ENCODE measurements around the gene KLK2. TPM values are rescaled to one million over a fixed set of nuclear protein-coding genes. Genes with fewer than 3 reads are reported as not detected.
"Not testable (repeated sequence)": the region's sequence is repeated elsewhere in the genome, so short reads cannot be mapped to it uniquely, and the experiment has no call there.

Gene KLK2
- total and polyA plus RNA-seq, 2 of the 13 experiments (the other 11 are each of a cell fraction or from before 2014, with no cell fraction given): 0.11 TPM; not detected in 1

DNA sequence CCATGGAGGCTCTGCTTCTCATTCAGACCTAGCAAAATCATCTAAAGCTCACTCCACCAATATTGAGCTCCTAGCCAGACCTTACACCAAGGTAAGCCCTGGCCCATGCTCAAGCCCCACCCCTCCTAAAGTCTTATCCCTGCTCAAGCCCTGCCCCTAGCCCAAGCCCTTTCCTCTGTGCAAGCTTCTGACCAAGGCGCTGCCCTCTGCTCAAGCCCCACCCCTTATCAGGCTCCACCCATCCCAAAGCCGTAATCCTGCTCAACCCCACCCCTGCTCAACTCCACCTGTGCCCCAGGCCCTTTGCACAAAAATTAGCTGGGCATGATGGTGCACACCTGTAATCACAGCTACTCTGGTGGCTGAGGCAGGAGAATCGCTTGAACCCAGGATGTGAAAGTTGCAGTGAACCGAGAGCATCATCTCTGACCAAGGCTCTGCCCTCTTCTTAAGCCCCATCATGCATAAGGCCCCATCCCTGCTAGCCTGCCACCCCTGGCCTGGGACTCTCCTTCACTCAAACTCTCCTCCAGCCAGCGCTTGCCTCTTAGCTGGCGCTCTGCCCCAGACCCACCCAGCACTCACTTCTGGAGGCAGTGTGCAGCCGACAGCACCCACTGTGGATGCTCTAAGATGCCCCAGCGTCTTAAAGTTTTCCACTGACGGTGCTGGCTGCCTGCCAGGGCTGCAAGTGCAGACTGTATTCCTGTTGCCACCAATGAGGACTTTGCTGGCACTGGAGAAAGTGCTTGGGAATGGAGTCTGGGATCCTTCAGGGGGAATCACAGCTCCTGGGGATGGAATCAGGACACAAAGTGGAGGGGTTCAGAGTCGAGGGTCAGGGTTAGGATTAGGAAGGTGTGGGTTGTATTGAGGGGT, 21.5 kb downstream of the KLK2 start:
- in situ Hi-C loops (cut with HindIII; ENCODE audit: extremely low pct_ligation_motif_present, low pct_unique_long_range_greater_than_20kb): no loop called here
- no peaks in the 10 kb centered on the region; a peak in 2 of 5 replicates for H3K27me3 ChIP-seq (ENCODE audit: control insufficient read depth in 1 of 2, insufficient read depth in 2 of 2, low read length in 2 of 2)
- no TSS peak for BruUV-seq (replicated peaks)

GRCh38 chr19:50896089-50896590, 22.9 kb downstream of the KLK2 start:
- H3K27me3 ChIP-seq (ENCODE audit: control insufficient read depth in 1 of 2, insufficient read depth in 2 of 2, low read length in 2 of 2); H2AFZ ChIP-seq (ENCODE audit: low read length); H3K36me3 ChIP-seq (replicated peaks in 1 of 2; ENCODE audit: control insufficient read depth in 1 of 2, insufficient read depth in 2 of 2, low read length in 2 of 2); POLR2A ChIA-PET; H3K27ac ChIP-seq (ENCODE audit: extremely low read length, insufficient read depth, low read length); H3K4me2 ChIP-seq (ENCODE audit: low read depth, low read length); H4K20me1 ChIP-seq (ENCODE audit: insufficient read depth, low read length); H3K9ac ChIP-seq (ENCODE audit: insufficient read depth, low read depth, low read length); H3K4me1 ChIP-seq (ENCODE audit: insufficient read depth, low read length); ATAC-seq; in situ Hi-C loops (cut with HindIII; ENCODE audit: extremely low pct_ligation_motif_present, low pct_unique_long_range_greater_than_20kb); H3K79me2 ChIP-seq (ENCODE audit: insufficient read depth, low read length); CTCF ChIA-PET (ENCODE audit: low intra/inter-chr PET ratio, low total read pairs); BruUV-seq (replicated peaks); DNase-seq (ENCODE audit: low spot score); H3K9me3 ChIP-seq (ENCODE audit: low read length); intact Hi-C loops (cut with micrococcal nuclease; ENCODE audit: unreplicated experiment); FAIRE-seq; H3K4me3 ChIP-seq (replicated peaks in 1 of 3; ENCODE audit: insufficient read depth in 1 of 3, low read depth in 2 of 3, low read length in 3 of 3): not testable (repeated sequence)
- WGBS (ENCODE audit: low lambda C conversion rate): 39% methylated on average over 9 of the region's 9 CpGs

More for the DNA sequence above, 21.5 kb downstream of the KLK2 start:
- no peaks in the 10 kb centered on the region for H3K9me3 ChIP-seq (ENCODE audit: low read length)
- no peak overlapping the region for H3K4me3 ChIP-seq (replicated peaks in 1 of 3; ENCODE audit: insufficient read depth in 1 of 3, low read depth in 2 of 3, low read length in 3 of 3)
- no peak overlapping the region for H2AFZ ChIP-seq (ENCODE audit: low read length)
- H3K79me2 ChIP-seq (ENCODE audit: insufficient read depth, low read length): no peaks in the 10 kb centered on the region
- ChIA-PET CTCF (ENCODE audit: low intra/inter-chr PET ratio, low total read pairs) (no interaction called here), POLR2A (no interaction called here)
- no peak for TF ChIP-seq ZNF780A (CRISPR knock-in tag; IDR thresholded peaks at IDR 0.05)
- no peak for TF ChIP-seq MEF2D (CRISPR knock-in tag; IDR thresholded peaks at IDR 0.05)
- no peak for TF ChIP-seq JUN (CRISPR knock-in tag; IDR thresholded peaks at IDR 0.05)
- no peak for TF ChIP-seq ZNF430 (CRISPR knock-in tag; IDR thresholded peaks at IDR 0.05)
- TF ChIP-seq ZNF414 (CRISPR knock-in tag; IDR thresholded peaks at IDR 0.05): no peak
- no peak for TF ChIP-seq RXRA (CRISPR knock-in tag; IDR thresholded peaks at IDR 0.05)
- TF ChIP-seq FOXK1 (CRISPR knock-in tag; IDR thresholded peaks at IDR 0.05; ENCODE audit: borderline replicate concordance, low read depth): no peak
- TF ChIP-seq NAIF1 (CRISPR knock-in tag; IDR thresholded peaks at IDR 0.05; ENCODE audit: borderline replicate concordance): no peak
- no peak for TF ChIP-seq ZBTB7B (CRISPR knock-in tag; IDR thresholded peaks at IDR 0.05)
- H3K36me3 ChIP-seq (replicated peaks in 1 of 2; ENCODE audit: control insufficient read depth in 1 of 2, insufficient read depth in 2 of 2, low read length in 2 of 2): no peaks in the 10 kb centered on the region
- no peak overlapping the region for H3K4me2 ChIP-seq (ENCODE audit: low read depth, low read length)
- no peak overlapping the region for H3K9ac ChIP-seq (ENCODE audit: insufficient read depth, low read depth, low read length)
- no peak overlapping the region for H3K27ac ChIP-seq (ENCODE audit: extremely low read length, insufficient read depth, low read length)
- H4K20me1 ChIP-seq (ENCODE audit: insufficient read depth, low read length): no peaks in the 10 kb centered on the region
- no peaks in the 10 kb centered on the region for H3K4me1 ChIP-seq (ENCODE audit: insufficient read depth, low read length)
- WGBS (ENCODE audit: low lambda C conversion rate): 33% methylated on average over 5 of the region's 10 CpGs
- FAIRE-seq: no peak
- DNase-seq (ENCODE audit: low spot score): no peak
- no peak for ATAC-seq
- intact Hi-C loops (cut with micrococcal nuclease; ENCODE audit: unreplicated experiment): no loop called here

Data from HepG2 (cell line).